Medulla oblongata (tissue), 1 donor: ENCODE measurements around the gene JMJD4.
A peak's percentile ranks its signal among the peaks of the same experiment; 100 is the strongest.

ENCODE experiments used
- DNase-seq: peaks from one replicate; pipeline ENCODE4 v3.0.0-alpha.2; 2015; ENCODE audit errors: extremely low spot score

JMJD4 gene

DNA sequence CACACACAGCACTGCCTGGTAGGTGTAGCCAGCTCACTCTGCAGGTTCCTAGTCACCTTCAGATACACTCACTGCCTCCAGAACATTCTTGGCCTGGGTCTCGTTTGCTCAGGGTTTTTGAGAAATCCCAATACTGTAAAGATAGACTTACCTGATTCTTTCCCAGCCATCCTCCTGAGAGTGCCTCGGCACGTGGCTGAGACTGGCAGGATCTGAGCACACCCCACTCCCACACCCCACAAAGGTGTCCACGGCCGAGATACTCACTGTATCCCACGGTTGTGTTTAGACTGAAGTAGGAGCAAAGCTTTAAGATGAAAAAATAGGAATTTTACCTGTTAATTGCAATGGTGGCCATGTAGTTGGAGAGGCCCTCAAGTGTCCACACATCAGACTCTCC lies 33.5 kb upstream of the JMJD4 start:
- no peak for DNase-seq

DNA sequence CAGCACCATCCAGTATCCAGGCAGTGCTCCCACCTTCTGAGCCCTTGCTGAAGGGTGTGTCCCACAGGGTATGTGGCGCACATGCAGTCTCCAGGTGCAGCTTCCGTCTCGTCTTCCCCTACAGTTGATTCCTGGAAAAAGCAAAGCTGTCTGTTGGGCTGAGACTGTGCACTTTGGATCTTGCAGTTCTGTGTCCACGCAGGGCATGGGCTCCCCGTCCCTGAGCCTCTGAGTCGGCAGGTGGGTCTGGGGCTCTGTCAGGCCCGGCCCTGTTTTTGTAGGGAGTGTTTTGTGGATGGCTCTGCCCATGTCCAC lies 33.0 kb upstream of the JMJD4 start:
- no peak for DNase-seq

DNA sequence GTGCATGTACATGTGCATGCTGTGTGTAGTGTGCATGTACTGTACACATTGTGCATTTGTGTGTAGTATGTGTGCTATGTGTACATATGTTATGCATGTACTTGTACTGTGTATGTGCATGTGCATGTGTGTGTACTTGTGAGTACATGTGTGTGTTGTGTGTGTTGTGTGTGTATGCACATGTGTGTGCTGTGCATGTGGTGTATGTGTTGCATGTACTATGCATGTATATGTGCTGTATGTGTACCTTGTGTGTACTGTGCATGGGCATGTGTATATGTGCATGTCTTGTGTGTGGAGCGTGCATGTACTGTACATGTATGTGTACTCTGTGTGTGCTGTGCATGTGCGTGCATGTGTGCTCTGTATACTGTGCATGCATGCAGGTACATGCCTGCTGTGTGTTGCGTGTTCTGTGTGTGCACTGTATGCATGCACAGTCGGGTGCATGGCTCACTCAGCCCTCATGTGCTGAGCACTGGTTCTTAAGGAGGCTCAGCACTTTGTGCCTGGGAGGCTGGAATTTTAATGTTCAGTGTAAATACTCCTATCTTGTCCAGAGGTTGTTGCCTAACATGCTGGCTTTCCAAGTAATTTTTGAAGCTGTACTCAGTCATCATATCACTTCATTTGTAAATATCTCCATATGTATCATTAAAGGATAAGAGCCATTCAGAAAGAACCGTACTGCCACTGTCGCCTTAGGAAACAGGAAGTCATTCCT lies 32.5 kb upstream of the JMJD4 start:
- no peak for DNase-seq

DNA sequence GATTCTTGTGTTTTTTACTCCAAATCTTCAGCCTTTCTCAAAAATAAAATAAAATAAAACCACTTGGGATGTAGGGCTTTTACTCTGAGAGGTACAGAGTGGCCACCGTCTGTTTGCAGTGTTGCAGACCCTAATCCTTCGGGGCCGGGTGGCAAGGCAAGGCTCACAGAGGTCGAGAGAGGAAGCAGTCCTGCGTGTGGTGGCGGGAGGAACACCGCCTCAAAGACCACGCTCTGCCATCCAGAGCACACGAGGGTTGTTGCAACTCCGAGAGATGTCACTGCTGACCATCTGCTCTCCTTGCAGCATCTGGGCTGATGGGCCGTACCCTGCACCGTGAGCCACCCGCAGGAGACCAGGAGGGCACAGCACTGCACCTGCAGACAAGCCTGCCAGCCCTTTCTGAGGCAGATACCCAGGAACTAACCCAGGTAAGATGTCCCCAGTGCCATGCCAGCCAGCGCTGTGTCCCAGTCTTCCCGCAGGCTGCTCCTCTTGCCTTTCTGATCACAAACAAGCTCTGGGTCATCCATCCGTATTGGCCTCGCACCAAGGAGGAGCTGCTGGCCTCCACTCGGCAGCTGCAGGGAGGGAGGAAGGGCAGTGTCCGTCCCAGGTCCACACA lies 31.7 kb upstream of the JMJD4 start:
- no peak for DNase-seq

DNA sequence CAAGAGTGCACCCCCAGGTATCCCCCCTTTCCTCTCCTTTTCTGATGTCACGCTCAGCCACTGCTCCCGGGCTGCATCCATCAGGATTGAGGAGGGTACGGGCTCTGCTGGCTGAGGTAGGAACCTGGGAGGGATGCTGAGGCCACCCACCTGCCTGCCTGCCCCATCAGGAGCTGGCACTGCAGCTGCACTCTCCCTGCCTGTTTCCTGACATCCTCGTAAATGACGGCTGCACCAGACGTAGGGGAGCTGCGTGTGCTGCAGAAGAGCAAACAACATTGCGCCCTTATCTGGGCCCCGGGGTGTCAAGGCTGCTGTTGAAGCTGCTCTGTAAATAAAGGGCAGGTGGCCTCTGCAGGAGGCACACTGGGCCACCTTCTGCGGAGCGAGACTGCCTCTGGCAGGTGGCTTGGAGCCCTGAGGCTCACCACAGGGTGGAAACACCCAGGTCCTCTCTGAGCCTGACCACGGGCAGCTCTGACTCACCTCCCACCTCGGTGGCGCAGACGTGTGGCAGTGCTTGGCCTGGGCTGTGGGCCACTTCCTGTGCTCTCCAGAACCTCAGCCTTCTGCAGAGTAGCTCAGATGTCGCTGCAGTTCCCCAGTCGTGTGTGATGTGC lies 31.0 kb upstream of the JMJD4 start:
- no peak for DNase-seq

DNA sequence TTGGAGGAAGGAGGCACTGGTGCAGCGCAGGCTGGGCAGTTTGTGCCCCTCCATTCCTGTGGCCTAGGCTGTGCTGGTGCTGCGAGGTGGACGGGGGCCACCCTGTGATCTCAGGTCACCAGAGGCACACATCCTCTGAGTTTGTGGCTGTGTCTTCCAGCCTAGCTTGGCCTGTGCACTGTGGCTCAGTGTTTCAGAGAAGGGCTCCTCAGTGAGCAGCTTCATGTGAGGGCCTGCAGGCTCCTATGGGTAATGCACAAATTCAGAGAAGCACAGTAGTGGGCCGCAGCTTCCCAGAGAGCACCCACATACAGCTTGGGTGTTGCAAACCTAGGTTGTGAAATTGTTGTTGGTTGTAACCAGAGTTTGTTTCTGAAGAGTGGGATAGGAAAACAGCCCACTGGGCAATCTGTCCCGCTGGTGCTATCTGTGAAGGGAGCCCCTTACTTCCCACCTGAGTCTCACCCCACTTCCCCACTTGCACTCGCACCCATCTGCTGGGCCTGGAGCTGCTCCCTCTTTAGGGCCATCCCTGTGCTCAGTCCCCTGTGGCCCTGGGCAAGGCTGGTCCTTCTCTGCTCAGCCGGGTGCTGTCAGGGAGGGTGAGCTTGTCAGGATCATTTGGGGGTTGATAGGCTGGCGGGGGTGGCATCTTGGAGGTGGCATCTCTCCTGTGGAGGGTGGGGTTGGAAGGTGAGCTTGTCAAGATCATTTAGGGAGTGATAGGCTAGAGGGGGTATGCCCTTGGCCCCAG lies 30.3 kb upstream of the JMJD4 start:
- DNase-seq = no peak

DNA sequence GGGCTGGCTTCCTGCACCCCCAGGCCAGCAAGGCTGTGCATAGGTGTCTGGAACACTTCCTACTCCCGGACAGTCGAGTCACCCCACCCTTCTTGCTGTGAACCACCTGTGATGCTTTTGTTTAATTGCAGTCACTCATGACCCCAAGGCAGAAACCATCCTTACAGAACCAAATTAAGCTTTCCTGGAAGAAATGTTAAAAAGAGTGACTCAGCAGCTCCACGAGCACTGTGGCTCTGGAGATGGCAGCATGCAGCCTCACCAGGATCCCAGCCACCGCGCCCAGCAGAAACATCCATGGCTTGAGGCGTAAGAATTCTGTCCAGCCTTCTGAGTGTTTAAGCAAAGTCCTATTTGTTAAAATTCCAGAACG lies 28.9 kb upstream of the JMJD4 start:
- no peak for DNase-seq

DNA sequence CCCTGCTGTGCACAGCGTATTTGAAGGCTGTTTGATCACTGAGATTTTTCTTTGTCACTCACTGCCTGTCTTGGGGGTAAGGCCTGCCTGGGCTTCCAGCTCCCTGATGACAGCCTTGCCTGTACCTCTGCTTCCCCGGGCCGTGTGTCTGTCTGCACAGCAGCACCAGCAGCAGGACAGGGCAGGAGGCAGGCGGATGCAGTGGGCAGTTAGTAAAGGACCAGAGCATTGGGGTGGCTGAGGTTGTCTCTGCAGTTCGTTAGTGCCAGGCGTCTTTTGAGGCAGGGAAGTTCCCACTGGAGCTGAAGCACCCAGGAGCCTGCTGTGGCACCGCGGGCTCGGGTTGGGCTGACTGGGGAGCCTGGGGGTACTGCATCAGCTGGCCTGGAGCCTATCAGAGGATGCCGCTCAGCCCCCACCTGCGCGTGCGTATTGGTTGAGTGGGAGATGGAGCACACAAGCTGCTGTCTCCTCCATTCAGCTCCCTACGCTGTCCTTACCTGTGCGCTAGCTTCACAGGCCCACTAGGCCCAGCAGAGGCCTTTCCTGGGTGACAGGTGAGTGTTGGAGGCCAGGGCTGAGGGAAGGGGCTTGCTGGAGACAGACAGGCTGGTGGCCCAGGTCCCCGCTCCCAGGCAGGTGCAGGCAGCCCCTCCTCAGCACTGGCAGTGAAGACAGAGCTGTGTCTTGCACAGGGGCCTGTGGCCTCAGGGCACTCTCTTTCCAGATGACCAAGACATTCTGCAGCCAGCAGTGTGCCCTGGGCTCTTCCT lies 28.3 kb upstream of the JMJD4 start:
- no peak for DNase-seq

DNA sequence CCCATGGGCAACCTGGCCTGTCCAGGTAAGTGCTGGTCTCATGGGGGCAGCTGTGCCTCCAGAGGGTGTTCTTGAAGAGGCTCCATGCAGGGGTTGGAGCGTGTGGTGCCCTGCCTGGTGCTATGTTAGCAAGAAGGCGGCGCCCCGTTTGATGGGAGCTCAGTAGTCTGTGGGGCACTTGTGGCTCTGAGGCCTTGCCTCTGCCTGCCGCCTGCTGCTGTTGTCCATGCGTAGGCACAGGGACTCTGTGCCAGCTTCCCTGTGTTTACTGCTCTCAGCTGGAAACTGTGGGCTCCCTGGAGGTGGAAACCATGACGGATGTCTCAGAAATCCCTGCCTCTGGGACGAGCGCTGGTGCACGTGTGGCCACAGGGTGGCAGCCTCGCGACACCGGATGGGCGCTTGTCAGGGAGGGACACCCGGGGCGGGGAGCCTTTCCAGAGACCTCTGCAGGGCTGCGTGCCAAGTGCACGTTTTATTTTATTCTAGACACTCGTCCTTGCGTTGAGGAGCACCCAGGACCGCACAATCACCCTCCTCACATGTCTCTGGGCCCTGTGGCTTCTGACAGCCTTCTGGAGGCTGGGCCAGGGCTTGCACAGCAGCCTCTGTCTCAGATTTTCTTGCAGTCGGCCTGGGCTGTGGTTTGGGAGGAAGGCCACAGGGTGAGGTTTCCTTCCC lies 27.3 kb upstream of the JMJD4 start:
- DNase-seq = peak; percentile 78

DNA sequence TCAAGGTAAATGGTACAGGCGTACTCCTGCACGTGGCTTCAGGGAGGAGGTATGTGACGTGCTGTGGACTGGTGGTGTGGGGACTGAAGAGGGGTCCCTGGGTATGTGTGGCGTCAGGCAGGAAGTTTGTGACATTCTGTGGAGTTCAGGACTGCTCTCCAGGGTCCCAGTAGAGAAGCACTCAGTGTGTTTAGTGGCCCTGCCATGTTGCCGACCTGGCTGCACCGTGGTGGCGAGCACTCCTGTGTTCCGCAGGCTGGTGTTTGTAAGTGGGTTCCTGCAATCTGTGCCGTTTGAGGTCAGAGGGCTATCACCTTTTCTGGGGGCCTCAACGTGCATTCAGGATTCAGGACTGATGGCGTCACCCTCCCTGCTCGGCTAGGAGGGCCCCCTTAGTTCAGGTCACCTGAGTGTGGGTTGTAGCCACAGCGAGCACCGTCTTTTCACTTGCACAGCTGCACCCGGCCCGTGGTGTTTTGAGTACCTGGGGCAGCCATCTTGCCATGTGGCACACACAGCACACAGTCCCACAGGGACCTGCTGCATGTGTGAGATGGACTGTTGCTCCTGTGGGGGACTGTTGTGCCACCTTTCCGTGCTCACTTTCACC lies 26.6 kb upstream of the JMJD4 start:
- DNase-seq = no peak

DNA sequence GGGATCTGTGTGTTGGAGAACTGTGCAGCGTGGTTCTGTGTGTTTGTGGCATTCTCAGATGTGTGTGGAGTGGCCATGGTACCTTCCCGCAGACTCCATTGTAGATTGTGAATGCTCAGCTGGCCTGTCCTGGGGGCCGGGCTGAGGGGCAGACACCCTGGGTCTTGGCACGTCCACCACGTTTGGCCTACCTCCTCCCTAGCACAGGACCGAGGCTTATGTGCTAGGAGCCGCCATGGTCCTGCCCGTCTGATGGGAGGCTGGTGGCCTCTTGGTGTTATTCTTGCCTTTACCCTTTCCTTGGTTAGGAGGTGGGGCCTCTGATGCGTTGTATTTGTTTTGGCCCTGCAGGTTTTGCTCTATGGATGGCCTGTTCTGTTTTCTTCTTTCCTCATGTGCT lies 25.3 kb upstream of the JMJD4 start:
- no peak for DNase-seq

DNA sequence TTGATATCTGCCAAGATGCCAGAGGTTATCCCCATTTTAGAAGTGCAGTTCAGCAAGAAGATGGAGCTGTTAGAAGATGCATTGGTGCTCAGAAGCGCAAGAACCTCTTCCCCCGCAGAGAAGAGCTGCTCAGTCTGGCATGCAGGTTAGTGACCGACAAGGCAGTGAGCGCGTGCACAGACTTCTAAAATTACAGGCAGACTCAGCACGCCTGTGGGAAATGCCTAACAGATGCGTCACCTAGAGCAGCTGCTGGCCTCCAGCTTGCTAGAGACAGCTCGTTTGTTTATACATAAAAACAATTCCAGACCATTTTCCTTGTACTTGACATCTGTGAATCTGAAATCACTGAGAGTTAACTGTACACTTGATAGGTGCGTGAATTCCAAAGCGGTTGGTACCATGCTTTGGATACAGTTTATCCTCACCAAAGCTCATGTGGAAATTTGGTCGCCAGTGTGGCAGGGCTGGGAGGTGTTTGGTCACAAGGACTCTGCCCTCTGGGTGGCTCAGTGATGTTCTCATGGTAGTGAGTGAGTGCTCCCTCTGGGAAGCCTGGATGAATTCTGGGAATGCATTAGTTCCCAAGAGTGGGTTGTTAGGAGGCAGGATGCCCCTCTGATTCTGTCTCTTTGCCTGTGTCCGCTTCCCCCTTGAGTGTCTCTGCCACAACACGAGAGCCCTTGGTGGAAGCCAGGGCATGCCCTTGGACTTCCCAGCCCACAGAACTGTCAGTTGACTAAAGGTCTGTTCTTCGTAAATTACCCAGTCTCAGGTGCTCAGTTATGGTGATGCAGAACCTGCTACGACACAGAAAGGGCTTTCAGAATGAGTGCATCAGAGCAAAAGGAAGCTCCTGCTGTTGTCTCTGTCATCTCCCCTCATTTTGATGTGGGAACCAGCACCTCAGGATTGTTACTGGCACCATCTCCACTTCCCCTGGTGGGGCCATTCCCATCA lies 24.5 kb upstream of the JMJD4 start:
- DNase-seq = no peak

DNA sequence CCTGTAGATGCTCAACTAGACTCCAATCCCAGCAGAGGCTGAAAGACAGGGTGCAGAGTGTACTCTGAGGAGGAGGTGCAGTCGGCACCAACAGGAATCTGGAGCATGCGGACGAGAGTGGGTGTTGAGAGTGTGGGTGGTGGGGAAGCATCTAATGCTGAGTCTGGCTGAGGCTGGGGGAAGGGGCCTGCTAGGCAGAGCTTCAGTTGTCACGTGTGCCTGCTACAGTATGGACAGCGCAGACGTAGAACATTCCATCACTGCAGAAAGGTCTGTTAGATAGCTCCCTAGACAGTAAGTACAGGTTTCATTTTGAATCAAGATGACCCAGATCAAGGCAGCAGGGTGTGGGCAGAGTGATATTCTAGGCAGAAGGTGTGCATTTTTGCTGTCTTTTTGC lies 23.3 kb upstream of the JMJD4 start:
- no peak for DNase-seq

DNA sequence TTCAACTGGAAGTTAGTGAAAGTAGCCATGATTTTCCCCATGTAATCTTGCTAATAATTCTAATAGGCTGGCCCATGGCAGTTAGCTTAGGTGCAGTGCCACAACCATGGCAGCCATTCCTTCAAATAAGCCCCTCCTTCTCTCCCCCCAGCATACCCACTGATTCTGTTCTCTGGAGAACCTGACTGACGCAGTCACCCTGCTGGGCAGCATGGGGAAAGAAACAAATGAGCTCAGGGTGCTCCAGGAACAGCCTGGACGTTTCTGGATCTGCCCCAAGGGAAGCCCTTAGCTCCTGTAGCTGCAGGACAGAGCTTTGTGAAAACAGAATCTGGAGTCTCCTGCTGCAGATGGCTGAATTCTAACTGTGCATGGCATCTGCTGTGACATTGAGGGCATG lies 22.7 kb upstream of the JMJD4 start:
- no peak for DNase-seq

DNA sequence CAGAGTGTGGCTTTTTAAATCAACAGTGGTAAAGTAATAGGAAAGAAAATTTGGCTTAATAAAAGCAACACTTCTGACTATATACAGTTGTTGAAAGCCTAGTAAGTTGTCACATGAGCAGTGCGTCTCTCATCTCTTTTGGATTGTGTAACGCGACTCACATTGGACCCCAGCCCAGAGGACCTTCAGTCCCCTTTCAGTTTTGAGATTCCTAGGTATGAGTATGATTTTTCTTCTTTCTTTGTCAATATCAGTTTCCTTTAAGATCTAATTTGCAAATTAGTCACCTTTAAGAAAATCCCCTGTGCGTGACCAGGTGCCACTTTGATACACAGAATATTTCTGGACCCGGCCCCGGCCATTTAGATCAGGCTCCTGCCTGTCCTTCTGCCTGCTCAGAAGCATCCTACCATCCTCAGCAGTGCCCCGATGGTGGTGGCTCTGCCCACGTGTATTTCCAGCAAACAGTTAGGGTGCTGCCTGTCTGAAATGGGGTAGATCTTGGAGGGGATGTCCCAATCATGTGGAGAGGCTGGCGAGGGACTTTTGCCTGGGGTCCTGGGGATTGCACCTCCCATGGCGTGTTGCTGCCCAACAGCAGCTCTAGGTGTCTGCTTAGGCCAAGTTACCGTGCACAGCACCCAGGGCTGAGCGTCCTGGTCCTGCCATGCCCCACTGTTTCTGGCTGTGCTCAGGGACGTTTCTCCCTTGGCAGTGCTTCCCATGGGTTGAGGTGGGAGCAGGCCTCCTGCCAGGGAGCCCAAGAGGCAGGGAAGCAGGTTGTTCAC lies 21.3 kb upstream of the JMJD4 start:
- no peak for DNase-seq

DNA sequence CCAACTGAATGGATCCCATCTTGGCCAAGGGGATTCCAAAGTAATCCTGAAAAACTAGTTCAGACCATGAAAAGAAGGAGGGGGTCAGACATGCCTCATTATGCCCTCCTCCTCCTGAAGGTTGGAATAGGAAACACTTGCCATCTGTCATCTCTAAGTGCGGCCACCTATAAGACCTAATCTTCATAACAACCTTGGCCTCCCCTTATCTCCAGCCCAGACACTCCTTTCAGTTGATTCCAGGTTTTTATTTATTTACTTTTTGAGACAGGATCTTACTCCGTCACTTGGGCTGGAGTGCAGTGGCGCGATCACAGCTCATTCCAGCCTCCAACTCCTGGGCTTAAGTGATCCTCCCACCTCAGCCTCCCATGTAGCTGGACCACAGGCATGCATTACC lies 19.9 kb upstream of the JMJD4 start:
- no peak for DNase-seq

DNA sequence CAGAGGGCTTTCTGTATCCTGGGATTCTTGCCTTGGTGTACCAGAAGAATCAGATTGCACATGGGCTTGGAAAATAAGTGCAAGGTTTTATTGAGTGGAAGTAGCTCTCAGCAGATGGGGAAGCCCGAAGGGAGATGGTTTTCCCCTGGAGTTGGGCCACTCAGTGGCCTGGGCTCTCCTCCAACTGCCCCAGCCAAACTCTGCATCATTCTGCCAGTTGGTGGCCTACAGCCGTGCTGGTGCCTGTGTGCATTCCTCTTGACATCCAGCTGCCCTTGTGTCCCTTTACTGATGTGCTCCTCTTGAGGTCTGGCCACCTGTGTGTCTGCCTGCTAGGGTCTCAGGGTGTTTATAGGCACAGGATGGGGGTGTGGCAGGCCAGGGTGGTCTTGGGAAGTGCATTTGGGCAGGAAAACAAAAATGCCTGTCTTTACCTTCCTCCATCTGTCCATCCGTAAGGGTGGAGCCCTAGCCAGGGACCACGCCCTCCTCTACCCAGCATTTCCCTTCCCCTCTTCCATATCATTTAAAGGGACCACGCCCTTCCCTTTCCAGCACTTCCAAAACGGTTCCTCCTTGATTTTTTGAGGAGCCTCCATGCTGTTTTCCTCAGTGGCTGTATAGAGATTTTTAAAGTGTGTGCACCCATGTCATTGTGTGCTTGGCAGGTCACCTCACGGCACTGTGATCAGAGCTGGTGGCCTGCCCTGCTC lies 19.1 kb upstream of the JMJD4 start:
- peak; percentile 77 for DNase-seq

DNA sequence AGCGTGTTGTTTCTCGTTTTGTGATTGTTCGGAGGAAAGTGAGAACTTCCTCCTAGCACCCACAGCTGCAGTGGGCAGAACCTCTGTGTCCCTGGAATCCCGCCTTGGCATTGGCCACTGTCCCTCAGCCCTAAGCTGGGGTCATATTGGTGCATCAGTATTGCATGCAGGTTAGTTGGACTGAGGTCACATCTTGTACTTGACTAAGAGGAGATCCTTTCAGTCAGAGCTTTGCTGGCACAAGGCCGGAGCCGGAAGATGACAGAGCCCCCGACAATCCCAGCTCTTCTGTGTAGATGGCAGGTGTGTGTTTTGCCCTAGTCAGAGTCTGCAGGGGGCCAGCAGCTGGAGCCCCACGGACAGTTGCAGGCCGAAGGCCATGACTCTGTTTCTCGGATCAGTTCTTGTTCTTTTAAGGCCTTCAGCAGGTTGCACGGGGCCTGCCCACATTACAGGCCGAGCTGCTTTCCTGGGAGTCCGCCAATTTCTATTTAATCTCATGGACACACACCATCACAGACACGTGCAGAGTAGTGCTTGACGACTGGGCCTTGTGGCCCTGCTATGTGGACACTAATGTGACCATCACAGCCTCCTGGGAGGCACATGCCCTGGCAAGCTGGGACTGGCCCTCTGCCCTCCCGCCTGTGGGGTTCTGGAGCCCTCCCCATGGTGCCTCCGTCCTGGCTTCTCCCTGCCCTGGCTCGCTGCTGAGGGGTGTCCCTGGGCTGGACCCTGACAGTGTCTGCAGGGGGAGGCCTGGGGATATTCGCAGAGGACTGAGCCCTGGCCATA lies 15.0 kb upstream of the JMJD4 start:
- DNase-seq = no peak
